MM.1S (cell line): ENCODE results near the gene SSR2.
"Not testable (repeated sequence)": the region's sequence is repeated elsewhere in the genome, so short reads cannot be mapped to it uniquely, and the experiment has no call there.

Experiments
- DNase-seq: peaks from one replicate; pipeline ENCODE4 v3.0.0-alpha.2; 2015
- H2AFZ ChIP-seq: fragments of 300-600 bp; sonication (generic); 2 replicates; pipeline ENCODE4 v1.6.0; 2016; ENCODE audit warnings: antibody characterized with exemption, low read length
- H3F3A ChIP-seq: fragments of 300-600 bp; sonication (generic); 2 replicates; pipeline ENCODE4 v1.6.1; 2016; ENCODE audit warnings: mild to moderate bottlenecking, antibody characterized with exemption, low read length, moderate library complexity, mixed read lengths; ENCODE audit not compliant: insufficient read depth
- H3K27ac ChIP-seq: fragments of 300-600 bp; sonication (generic); 2 replicates; pipeline ENCODE4 v1.5.1; 2016; ENCODE audit warnings: mild to moderate bottlenecking, low read length
- H3K27me3 ChIP-seq: fragments of 300-600 bp; sonication (generic); replicated peaks from 2 replicates; pipeline ENCODE4 v1.6.0; 2016; ENCODE audit warnings: low read length; ENCODE audit not compliant: insufficient read depth
- H3K36me3 ChIP-seq: fragments of 300-600 bp; sonication (generic); replicated peaks from 2 replicates; pipeline ENCODE4 v1.6.1; 2016; ENCODE audit warnings: mild to moderate bottlenecking, low read length, mixed read lengths; ENCODE audit not compliant: insufficient read depth
- H3K4me1 ChIP-seq: fragments of 300-600 bp; sonication (generic); 2 replicates; pipeline ENCODE4 v1.6.1; 2016; ENCODE audit warnings: low read length, mixed read lengths
- H3K4me2 ChIP-seq: fragments of 300-600 bp; sonication (generic); 2 replicates; pipeline ENCODE4 v1.6.0; 2016; ENCODE audit warnings: low read depth, low read length
- H3K4me3 ChIP-seq: fragments of 300-600 bp; sonication (generic); 2 replicates; pipeline ENCODE4 v1.5.1; 2016; ENCODE audit warnings: low read length, mixed read lengths
- H3K79me2 ChIP-seq: fragments of 300-600 bp; sonication (generic); 2 replicates; pipeline ENCODE4 v1.6.1; 2016; ENCODE audit warnings: mixed run types, low read length, mixed read lengths
- H3K9ac ChIP-seq: fragments of 300-600 bp; sonication (generic); 2 replicates; pipeline ENCODE4 v1.6.1; 2016; ENCODE audit warnings: low read length, mixed read lengths
- H3K9me2 ChIP-seq: fragments of 300-600 bp; sonication (generic); replicated peaks from 2 replicates; pipeline ENCODE4 v1.6.1; 2016; ENCODE audit warnings: mild to moderate bottlenecking, low read length, mixed read lengths; ENCODE audit not compliant: insufficient read depth
- H3K9me3 ChIP-seq: fragments of 300-600 bp; sonication (generic); replicated peaks from 2 replicates; pipeline ENCODE4 v1.6.1; 2016; ENCODE audit warnings: mild to moderate bottlenecking, low read length, mixed read lengths; ENCODE audit not compliant: insufficient read depth
- H4K20me1 ChIP-seq: fragments of 300-600 bp; sonication (generic); 2 replicates; pipeline ENCODE4 v1.6.1; 2016; ENCODE audit warnings: mild to moderate bottlenecking, low read length, moderate library complexity, mixed read lengths; ENCODE audit not compliant: insufficient read depth
- EZH2 ChIP-seq: fragments of 300-600 bp; sonication (generic); optimal IDR thresholded peaks from 2 replicates; pipeline ENCODE3; 2017; ENCODE audit warnings: low read depth, mild to moderate bottlenecking, antibody characterized with exemption, low read length, mixed read lengths
- EZH2phosphoT487 ChIP-seq: fragments of 300-600 bp; sonication (generic); IDR thresholded peaks from 2 replicates; pipeline ENCODE4 v1.6.1; 2018; ENCODE audit warnings: antibody characterized with exemption, low read length
- TF ChIP-seq, protein P1 (sequence below): fragments of 300-600 bp; sonication (generic); IDR thresholded peaks from 2 replicates; pipeline ENCODE4 v1.5.1; 2016; ENCODE audit warnings: antibody characterized with exemption, low read length, mixed read lengths

The SSR2 gene

DNA sequence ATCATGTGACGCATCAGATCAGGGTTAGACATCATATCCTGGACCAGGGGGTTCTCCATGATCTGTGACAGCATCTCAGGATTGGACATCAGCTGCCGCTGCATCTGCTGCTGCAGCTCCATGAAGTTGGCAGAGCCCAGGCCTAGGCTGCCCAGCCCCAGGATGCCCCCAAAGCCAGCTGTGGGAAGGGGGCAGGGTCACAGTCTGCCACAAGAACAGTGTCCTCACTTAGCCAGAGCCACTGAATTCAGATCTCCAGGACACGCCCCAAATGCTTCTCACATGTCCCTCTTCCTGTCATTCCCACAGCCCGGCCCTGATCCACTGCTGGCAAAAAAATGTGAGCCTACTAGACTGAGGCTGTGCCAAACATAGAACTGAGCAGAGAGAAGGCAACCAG is 29.6 kb upstream of the SSR2 start:
- H4K20me1 ChIP-seq, result no peaks in the 10 kb centered on the region

DNA sequence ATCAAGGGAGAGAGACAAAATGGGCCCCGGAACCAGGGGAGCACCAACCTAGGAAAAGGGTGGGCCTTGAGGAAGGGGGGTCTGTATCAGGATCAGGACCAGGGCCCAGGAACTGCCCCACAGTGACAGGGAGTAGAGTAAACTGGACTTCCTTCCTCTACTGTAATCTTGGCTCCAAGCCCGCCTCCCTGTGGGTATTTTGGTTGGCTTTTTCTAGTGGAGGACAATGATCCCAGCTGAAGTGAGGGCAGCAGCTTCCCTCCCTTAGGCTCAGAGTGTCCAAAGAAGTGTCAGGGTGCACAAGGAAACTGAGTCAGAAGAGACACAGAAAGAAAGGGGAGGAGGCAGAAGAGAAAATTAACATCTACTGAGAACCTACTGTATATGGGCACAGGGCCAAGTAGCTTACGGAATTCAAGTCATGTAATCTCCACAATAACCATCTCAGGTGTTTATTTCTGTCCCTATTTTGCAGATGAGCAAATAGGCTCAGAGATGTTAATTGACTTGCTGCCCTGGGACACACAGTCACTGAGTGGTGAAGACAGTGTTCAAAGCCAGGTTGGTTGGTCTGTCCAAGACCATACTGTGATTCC is 28.0 kb upstream of the SSR2 start:
- no peak overlapping the region for H3K4me3 ChIP-seq
- no peaks in the 10 kb centered on the region for H3K9me2 ChIP-seq
- no peak overlapping the region for H3K4me2 ChIP-seq
- H3K4me1 ChIP-seq, result peaks cover 5% of the 10 kb centered on the region
- H3K9me3 ChIP-seq, result no peaks in the 10 kb centered on the region
- H4K20me1 ChIP-seq, result no peaks in the 10 kb centered on the region
- no peaks in the 10 kb centered on the region for H3F3A ChIP-seq
- H3K27ac ChIP-seq, result no peak overlapping the region
- peaks cover 28% of the 10 kb centered on the region for H3K79me2 ChIP-seq
- H2AFZ ChIP-seq, result no peak overlapping the region
- H3K9ac ChIP-seq, result no peak overlapping the region
- H3K36me3 ChIP-seq, result no peaks in the 10 kb centered on the region
- no peaks in the 10 kb centered on the region for H3K27me3 ChIP-seq
- DNase-seq, result no peak
- no peak for TF ChIP-seq EZH2phosphoT487
- TF ChIP-seq EZH2, result no peak
- TF ChIP-seq, protein P1, sequence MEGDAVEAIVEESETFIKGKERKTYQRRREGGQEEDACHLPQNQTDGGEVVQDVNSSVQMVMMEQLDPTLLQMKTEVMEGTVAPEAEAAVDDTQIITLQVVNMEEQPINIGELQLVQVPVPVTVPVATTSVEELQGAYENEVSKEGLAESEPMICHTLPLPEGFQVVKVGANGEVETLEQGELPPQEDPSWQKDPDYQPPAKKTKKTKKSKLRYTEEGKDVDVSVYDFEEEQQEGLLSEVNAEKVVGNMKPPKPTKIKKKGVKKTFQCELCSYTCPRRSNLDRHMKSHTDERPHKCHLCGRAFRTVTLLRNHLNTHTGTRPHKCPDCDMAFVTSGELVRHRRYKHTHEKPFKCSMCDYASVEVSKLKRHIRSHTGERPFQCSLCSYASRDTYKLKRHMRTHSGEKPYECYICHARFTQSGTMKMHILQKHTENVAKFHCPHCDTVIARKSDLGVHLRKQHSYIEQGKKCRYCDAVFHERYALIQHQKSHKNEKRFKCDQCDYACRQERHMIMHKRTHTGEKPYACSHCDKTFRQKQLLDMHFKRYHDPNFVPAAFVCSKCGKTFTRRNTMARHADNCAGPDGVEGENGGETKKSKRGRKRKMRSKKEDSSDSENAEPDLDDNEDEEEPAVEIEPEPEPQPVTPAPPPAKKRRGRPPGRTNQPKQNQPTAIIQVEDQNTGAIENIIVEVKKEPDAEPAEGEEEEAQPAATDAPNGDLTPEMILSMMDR, result no peak

More for the DNA sequence above, 29.6 kb upstream of the SSR2 start:
- peaks cover 5% of the 10 kb centered on the region for H3F3A ChIP-seq
- DNase-seq, result no peak
- no peak overlapping the region for H3K4me2 ChIP-seq
- peaks cover 6% of the 10 kb centered on the region for H3K4me1 ChIP-seq
- H2AFZ ChIP-seq, result no peak overlapping the region
- no peaks in the 10 kb centered on the region for H3K36me3 ChIP-seq
- no peak overlapping the region for H3K27ac ChIP-seq
- TF ChIP-seq EZH2, result no peak
- H3K27me3 ChIP-seq, result no peaks in the 10 kb centered on the region
- no peaks in the 10 kb centered on the region for H3K9me2 ChIP-seq
- no peak overlapping the region for H3K9ac ChIP-seq
- no peaks in the 10 kb centered on the region for H3K9me3 ChIP-seq
- no peak overlapping the region for H3K4me3 ChIP-seq
- peaks cover 32% of the 10 kb centered on the region for H3K79me2 ChIP-seq

DNA sequence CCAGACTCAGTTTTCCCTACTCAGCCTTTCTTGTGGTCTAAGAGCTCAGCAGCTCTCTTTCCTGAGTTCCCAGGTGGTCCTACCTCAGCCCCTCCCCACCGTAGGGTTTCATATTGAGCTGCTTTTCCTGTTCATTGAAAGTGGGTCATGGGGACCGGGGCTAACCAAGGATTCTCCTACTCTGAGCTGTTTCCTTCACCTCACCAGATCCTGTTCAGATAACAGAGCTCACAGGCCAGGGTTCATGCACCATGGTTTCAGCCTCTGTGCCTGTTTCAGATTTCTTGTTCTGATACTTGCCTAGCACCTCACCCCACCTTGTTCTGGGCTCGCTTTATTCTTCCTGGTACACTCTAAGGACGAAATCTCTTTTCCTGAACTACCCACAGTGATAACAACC is 24.3 kb upstream of the SSR2 start:
- Histone ChIP-seq H3F3A (no peaks in the 10 kb centered on the region), H3K9me2 (no peaks in the 10 kb centered on the region), H3K79me2 (no peaks in the 10 kb centered on the region), H3K27me3 (no peaks in the 10 kb centered on the region), H3K4me2 (no peak overlapping the region), H3K36me3 (0 out of 2 replicates have a peak, but pooled peaks cover 3% of the 10 kb centered on the region), H3K27ac (no peak overlapping the region), H2AFZ (no peak overlapping the region), H3K4me1 (no peaks in the 10 kb centered on the region), H3K9me3 (no peaks in the 10 kb centered on the region), H4K20me1 (no peaks in the 10 kb centered on the region), H3K9ac (no peak overlapping the region), H3K4me3 (no peak overlapping the region)
- TF ChIP-seq EZH2 (no peak), EZH2phosphoT487 (no peak)
- TF ChIP-seq, protein P1, result no peak
- no peak for DNase-seq

GRCh38 chr1:156042828-156043227 is 22.1 kb upstream of the SSR2 start:
- H3K9ac ChIP-seq, result no peak overlapping the region
- H3K27ac ChIP-seq, result no peak overlapping the region
- no peaks in the 10 kb centered on the region for H4K20me1 ChIP-seq
- no peaks in the 10 kb centered on the region for H3K9me2 ChIP-seq
- H3K27me3 ChIP-seq, result no peaks in the 10 kb centered on the region
- H3K4me3 ChIP-seq, result no peak overlapping the region
- H2AFZ ChIP-seq, result no peak overlapping the region
- H3K79me2 ChIP-seq, result no peaks in the 10 kb centered on the region
- H3K9me3 ChIP-seq, result no peaks in the 10 kb centered on the region
- H3K4me2 ChIP-seq, result no peak overlapping the region
- H3F3A ChIP-seq, result no peaks in the 10 kb centered on the region
- DNase-seq, result no peak
- no peaks in the 10 kb centered on the region for H3K4me1 ChIP-seq
- TF ChIP-seq EZH2phosphoT487 (no peak), EZH2 (no peak)
- TF ChIP-seq, protein P1, result no peak
- H3K36me3 ChIP-seq, result 0 out of 2 replicates have a peak, but pooled peaks cover 3% of the 10 kb centered on the region

- not testable (repeated sequence) for H3K79me2 ChIP-seq, H3K9ac ChIP-seq, H2AFZ ChIP-seq, H3K27ac ChIP-seq, H3K4me2 ChIP-seq, H4K20me1 ChIP-seq, H3F3A ChIP-seq, H3K9me3 ChIP-seq, DNase-seq, H3K9me2 ChIP-seq, H3K4me3 ChIP-seq, H3K27me3 ChIP-seq, H3K4me1 ChIP-seq, H3K36me3 ChIP-seq
Measured at GRCh38 chr1:156034991-156035390, 14.2 kb upstream of the SSR2 start.
